ENCODE data around the gene ZNF783.
"Not testable (repeated sequence)": the region's sequence is repeated elsewhere in the genome, so short reads cannot be mapped to it uniquely, and the experiment has no call there.

Gene ZNF783

DNA sequence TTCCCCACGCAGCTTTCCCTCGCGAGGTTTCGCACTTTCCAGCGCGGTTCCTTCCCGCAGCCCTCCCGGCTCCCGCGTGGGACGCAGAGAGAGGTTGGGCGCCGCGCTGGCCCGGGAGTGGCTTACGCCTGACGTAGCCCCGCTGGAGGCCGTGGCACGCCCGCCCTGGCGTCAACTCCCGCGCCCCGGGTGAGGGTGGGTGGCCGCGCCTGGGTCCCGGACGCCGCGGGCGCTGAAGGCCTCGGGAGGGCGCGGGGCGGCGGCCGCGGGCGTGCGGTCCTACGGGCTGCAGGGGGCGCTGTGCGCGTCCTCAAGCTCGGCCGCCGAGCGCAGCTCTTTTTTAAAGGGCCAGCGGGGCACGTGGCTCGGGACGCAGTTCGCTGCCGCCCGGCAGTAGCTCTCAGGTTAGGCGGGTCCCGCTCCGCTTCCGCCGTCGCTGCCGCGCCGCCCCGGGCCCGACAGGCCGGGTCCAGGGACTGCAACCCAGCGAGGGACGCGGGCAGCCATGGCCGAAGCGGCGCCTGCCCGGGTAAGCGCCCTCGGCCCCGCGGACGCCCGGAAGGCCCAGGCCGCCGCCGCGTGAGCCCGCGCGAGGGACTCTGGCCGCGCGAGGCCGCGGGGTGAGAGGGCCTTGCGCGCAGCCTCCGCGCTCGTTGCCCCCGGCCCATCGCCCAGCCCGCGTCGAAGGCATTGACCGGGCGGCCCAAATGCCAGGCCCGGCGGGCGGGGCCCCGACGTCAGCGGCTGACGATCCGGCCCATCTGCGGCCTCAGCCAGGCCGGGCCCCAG is at the start of gene ZNF783:
TSS of gene ZNF783 (plus strand) at position 368 of the 789 bp plus-strand sequence. CDS start at position 506, 138 bp downstream.
- peak; percentile 52 for DNase-seq

DNA sequence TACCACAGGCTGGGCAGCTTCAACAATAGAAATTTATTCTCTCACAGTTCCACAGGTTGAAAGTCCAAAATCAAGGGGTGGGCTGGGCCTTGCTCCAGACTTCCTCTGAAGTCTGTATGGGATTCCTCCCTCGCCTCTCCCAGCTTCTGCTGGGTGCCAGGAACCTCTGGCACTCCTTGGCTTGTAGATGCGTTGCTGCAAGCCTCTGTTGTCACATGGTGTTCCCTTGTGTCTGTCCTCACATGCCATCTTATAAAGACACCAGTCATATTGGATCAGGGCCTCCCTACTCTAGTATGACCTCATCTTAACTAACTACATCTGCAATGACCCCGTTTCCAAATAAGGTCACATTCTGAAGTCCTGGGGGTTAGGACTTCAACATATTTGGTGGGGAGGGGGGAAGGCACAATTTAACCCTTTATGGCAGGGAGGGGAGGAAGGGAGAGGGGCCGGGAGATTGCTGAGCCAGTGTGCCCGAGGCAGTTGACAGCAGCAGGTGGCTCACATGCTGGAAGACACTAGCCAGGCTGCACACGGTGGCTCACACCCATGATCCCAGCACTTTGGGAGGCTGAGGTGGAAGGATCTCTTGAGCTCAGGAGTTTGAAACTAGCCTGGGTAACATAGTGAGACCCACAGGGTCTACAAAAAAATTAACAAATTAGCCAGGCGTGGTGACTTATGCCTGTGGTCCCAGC is 47.8 kb upstream of the ZNF783 start:
- DNase-seq: no peak

DNA sequence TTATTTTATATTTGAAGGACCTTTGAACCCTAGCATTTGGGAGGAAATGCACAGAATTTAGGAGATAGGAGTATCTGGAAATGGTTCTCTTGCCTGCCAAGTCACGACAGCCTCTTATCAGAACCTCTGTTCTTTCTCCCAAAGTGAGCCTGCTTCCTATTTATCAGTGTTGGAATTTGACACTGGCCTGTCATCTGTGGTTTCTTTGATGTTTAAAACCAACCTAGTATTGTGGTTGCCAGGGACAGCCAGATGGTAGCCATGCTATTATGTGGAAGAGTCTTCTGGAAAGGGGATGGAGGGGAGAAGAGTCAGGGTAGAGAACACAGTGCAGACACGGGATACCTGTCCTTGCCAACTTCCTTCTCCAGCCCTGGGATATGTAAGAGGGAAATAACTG is 45.6 kb upstream of the ZNF783 start:
- DNase-seq: no peak

DNA sequence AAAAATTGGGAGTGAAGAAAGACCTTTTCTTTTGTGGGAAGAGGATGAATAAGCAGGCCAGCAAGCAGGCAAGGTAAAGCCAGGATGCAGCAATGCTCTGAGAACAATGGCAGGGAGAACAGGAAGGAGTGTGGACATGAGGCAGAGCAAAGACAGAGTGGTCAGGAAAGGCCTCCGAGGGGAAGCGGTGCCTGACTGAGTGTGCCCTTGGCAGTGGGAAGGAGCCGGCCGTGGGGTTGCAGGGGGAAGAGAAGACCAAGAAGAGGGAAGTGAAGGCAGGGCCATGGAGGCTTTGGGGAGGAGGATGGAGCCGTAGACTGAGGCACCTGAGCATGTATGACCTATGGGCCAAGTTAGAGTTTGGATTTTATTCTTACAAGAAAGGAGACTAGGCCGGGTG is 44.4 kb upstream of the ZNF783 start:
- DNase-seq: no peak

DNA sequence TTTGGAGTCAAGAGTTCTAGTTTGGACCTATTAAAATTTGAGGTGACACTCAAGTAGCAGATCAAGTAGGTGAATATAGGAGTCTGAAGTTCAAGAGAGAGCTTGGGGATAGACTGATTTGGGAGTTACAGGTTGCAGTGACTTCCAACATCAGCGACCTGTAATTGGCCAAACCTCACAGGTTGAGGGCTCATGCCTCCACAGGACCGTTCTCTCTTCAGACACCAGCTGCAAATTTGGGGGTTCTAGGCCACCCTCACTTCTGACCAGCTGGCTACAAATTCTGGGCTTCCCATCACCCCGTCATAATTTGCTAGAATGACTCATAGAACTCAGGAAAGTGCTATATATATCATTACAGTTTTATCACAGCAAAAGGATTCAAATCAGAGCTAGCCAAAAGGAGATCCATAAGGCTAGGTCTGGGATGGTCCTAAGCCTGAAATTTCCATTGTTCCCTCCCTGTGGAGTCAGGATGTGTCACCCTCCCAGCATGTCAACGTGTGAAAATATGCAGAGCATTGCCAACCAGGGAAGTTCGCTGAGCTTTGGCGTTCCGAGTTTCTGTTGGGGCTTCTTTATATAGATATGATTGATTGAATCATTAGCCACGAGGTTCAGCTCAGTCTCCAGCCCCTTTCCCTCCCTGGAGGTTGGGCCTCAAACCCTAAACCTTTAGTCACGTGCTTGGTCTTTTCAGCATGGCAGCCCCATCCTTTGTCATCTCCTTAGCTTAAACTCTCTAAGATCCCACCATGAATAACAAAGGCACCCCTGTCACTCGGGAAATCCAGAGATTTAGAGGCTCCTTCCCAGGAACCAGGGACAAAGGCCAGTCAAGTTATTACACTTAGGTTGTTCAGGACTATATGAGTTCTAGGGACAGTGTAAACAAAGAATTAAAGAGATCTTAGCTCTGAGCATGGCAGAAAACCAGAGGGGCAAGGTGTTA is 43.3 kb upstream of the ZNF783 start:
- no peak for DNase-seq

DNA sequence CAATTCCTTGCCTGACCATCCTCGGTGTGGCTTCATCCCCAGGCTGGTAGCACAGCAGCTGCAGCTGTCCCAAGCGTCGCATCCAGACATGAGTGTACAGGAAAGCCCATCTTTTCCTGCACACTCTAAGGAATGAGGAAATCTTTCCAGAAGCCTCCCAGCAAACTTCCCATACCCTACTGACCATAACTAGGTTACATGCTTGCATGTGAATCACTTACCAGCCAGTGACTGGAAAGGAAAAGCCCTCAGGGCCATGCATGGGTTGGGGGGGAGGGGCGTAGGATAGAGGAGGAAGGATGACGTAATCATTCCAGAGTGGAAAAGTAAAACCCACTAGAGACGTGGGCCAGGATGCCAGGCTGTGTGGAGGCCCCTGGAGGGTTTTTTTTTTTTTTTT is 41.5 kb upstream of the ZNF783 start:
- DNase-seq: no peak

DNA sequence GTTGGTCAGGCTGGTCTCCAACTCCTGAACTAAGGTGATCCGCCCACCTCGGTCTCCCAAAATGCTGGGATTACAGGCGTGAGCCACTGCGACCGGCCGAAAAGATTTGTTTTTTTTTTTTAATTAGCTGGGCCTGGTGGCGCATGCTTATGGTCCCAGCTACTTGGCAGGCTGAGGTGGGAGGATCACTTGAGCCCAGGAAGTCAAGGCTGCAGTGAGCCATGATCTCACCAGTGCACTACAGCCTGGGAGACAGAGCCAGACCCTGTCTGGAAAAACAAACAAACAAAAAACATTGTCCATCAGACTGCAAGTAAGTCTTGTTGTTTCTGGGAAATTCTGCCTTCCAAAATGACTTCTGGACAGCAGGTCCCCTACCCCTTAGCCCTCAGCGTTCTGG is 38.8 kb upstream of the ZNF783 start:
- no peak for DNase-seq

DNA sequence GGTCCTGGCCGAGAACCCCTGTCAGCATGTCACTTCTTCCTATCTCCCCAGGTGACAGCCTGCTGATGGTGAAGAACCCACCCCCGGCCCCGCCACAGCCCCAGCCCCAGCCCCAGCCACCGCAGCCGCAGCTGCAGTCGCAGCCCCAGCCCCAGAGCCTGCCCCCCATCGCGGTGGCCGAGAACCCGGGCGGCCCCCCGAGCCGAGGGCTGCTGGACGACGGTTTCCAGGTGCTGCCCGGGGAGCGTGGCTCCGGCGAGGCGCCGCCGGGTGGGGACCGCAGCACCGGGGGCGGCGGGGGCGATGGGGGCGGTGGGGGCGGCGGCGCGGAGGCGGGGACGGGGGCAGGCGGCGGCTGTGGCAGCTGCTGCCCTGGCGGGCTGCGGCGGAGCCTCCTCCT is 38.2 kb upstream of the ZNF783 start:
- DNase-seq: no peak

DNA sequence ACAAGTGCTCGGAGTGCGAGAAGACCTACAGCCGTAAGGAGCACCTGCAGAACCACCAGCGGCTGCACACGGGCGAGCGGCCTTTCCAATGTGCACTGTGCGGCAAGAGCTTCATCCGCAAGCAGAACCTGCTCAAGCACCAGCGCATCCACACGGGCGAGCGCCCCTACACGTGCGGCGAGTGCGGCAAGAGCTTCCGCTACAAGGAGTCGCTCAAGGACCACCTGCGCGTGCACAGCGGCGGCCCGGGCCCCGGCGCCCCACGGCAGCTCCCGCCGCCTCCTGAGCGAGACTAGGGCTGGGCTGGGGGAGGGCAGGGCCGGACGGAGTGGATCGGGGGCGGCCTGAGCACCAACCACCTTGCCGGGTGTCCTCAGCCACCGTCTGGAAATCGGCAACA is 37.6 kb upstream of the ZNF783 start:
- no peak for DNase-seq

DNA sequence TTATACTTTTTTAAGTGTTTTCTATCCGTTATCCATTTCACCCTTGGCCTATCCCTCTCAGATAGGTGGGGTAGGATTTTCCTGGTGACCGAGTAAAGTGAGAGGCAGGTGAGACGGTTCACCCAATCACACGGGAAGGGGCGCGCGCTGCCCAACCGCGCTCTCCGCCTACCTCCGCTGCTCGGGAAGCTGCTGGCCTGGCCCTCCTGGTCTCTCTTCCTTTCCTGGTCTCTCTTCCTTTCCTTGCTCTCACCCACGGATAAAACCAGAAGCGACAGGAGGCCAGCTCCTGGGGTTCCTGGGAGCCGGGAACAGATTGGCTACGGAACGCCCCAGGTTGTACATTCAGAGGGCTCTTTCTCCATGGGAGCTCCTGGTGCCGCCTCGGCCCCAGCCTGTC is 36.9 kb upstream of the ZNF783 start:
- DNase-seq: no peak

DNA sequence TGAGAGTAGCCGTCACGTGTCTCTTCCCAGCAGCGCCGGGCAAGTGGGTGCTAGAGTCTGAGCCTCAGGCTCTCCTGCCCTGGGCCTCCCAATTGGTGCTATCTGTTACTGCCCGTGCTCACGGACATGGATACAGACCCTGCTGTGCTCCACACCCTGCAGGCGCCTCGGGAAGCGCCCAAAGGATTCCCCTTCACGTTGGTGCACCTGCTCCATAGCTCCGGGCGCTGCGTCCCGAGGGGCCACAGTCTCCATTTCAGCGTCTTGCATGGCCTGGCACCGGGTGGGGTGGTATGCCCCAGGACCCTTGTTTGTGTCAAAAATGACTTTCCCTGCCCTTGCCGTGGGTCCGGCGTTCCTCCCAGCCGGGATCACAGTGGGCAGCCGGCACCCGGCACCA is 36.3 kb upstream of the ZNF783 start:
- no peak for DNase-seq

DNA sequence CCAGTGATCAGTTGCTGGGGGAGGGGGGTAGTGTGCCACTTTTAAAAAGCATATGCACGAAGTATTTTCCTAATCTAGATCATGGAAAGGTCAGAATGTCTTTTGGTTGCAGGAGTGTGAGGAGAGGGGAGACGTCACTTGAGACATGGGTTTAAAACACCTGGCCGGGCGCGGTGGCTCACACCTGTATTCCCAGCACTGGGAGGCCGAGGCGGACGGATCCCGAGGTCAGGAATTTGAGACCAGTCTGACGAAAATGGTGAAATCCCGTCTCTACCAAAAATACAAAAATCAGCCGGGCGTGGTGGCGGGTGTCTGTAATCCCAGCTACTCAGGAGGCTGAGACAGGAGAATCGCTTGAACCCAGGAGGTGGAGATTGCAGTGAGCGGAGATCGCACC is 35.6 kb upstream of the ZNF783 start:
- DNase-seq: not testable (repeated sequence)

DNA sequence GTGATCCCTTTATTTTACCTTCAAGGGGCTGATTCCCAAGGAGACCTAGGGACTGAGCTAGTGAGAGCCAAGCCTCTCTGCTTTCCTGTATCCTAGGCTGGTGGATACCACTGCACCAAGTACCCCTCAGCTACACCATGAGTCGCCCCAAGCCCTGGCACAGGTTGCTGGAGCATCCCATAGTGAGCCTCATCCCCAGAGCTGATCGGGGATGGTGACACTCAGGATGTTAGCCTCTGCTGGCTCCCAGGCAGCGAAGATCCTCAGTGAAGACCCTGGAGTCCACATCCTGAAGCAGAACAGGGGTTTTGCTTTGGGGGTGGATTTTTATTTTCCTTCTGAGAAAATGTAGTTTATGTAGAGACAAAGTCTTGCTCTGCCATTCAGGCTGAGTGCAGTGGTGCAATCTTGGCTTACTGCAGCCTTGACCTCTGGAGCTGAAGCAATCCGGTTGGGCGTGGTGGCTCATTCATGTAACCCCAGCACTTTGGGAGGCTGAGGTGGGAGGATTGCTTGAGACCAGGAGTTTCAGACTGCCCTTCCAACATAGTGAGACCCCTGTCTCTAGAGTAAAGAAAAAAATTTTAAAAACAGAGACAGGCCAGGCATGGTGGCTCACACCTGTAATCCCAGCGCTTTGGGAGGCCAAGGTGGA is 35.0 kb upstream of the ZNF783 start:
- DNase-seq: no peak

DNA sequence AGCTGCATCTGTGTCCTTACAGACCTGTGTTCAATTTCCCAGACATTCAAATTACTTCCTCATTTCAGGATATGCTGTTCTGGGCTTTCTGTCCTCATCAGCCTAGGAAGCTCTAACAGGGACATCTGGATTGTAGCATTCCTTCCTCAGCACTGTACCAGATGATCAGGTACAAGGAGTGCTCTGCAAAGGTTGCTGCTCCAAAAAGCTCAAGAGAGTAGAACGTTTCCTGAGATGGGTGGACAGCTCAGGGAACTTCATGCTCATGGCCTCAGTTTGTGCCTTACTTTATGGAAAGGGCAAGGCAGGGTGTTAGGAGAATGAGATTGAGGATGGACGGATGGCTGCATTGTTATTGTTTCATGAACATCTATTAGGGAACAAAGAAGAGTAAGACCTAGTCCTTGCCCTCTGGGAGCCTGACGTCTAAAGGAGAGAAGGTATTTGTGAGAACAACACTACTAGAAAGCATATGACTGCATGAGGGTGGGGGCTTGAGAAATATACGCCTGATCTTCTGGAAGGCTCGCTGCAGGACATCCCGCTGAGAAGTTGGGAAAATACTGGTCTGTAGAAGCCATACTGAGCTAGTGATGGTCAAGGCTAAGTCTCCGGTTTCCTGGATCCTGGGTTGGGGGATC is 33.0 kb upstream of the ZNF783 start:
- DNase-seq: no peak

DNA sequence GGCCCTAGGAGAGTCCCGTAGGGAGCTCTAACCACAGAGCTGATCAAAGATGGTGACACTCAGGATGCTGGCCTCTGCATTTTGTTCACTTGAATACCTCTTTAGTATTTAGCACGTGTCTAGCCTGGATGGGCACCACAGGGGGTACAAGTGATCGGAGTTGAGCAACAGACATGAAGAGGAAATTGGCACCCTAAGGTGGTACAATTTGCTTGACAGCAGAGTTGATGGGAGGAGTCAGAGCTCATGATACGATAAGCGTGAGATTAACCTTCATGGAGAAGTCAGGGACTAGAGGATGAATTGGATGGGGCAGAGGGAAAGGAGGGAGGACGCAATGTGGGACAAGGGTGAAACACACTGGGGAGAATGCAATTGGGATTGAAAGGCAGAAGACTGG is 32.5 kb upstream of the ZNF783 start:
- no peak for DNase-seq

DNA sequence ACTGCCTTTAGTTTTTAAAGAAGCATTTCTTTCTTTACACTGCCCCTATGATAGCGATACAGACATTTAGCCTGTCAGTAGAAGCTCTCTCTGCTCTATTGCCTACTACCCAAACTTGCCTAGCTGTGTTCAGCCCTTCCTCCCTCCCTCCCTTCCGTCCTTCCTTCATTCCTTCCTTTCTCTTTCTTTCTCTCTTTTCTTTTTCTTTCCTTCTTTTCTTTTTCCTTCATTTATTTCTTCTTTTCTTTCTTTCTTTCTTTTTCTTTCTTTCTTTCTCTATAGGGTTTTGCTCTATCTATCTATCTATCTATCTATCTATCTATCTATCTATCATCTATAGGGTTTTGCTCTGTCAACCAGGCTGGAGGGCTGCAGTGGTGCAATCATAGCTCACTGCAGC is 29.6 kb upstream of the ZNF783 start:
- DNase-seq: no peak

DNA sequence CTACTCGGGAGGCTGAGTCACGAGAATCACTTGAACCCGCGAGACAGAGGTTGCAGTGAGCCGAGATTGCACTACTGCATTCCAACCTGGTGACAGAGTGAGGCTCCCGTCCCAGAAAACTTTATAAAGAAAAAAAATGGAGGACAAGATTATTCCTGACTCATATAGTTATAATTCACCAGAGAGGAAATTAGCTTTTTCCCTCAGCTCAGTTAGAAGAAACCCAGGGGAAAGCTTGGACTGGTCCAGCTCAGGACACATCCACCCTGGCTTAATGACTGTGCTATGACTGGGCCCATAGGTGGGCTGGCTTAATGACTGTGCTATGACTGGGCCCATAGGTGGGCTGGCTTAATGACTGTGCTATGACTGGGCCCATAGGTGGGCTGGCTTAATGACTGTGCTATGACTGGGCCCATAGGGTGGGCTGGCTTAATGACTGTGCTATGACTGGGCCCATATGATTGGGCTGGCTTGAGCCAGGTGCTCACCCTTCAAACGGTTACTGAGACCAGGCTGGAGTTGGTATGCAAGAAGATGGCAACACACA is 28.3 kb upstream of the ZNF783 start:
- DNase-seq: not testable (repeated sequence)

DNA sequence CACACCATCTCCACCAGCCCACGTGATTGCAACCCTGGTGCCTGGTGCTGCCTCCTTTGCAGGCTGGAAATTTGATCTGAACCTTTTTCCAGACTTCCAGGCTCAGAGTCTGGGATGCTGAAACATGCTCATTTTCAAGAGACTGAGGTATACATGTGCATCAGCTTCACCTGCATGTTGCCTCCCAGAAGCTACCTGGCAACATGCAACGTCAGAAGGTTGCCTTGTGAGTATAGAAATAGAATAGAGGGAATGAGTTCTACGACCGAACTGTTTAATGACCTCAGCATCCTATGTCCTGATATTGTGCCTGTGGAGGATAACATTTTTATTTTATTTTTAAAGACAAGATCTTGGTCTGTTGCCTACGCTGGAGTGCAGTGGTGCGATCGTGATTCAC is 24.5 kb upstream of the ZNF783 start:
- DNase-seq: no peak

DNA sequence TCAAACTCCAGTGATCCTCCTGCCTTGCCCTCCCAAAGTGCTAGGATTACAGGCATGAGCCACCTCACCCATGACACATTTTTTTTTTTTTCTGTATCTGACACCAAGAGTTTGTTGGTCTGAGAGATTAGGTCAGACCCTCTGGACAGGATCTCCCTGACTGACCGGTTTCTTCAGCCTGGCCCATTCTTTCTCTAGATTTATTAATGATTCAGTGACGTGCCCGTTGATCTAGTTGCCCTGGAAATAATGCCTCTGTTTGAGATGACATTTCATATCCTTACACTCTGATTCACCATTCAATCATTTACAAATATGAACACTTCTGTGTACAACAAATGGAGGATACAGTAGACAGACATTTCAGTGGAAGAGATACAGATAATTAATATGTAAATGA is 23.9 kb upstream of the ZNF783 start:
- DNase-seq: no peak

DNA sequence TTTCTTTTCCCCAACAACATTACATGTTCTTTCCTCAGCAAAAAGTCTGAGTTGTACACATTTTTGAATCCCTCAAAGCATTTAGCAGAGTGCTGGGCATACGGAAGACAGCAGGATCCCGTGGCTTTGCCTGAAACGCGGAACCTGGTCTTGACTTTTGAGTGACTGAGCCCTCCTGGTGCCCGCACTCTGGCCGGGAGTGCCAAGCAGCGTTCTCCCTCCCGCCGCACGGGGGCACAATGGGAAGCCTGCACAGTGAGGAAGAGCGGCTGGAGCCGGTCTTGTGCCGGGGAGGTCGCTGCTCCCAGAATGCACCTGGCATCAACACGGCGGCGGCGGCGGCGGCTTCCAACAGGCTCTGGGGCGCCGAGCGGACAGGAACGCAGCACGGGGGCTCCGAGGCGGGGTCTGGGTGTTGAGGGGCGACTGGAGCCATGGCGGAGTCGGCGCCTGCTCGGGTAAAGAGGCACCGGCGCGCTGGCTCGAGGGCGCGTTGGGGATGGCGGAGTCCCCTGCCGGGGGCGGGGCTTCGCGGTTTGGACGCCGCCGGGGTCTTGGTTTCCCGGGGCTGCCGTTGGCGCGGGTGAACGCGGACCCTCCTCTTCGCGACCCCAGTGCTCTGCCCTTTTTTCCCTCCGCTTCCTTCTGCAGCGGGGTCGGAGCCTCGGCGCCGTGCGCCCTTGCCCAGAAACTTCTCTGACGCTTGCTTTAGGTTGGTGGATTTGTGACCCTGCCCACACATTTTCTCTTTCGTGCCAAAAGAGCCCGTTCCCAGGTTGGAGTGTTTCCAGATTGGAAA is 22.5 kb upstream of the ZNF783 start, which contains the start of gene ZNF212:
TSS of gene ZNF212 (plus strand) at position 307 of the 799 bp plus-strand sequence. CDS start at position 435, 128 bp downstream.
- peak; percentile 73 for DNase-seq

DNA sequence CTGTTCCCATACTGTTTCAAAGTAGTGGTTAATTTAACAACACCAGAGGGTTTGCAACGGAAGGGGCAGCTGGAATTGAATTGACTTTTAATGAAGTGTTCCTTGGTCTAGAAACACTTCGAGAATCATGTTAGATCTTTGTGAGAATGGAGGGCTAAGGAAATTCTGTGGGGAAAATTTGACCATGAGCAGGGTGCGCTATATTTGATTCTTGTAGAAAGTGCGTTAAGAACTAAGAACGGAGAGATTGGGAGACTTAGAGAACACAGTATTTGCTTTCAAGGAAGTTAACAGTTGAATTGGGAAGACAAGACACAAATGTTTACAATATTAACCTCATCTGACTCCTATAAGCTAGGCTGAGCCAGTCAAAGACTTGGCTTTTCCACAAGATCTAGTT is 21.4 kb upstream of the ZNF783 start:
- no peak for DNase-seq

All from NCI-H748 treated with DMSO at 0.1 percent for 48 hours (cell line).